Stimulated activated naive B cell treated with anti-CD40 and anti-IgM and Interleukin-4, amounts not matched to agents 10 μg/mL and 1 μg/mL and 100 μg/mL, for 72 hours (primary cell): ENCODE data around the gene SLC26A6.

Experiments used
- ATAC-seq, 2 donors: fragments of 150-1000 bp; cut with Tn5 transposase; replicated peaks; 2 replicates each; pipeline ENCODE4 v1.10.0; 2021; ENCODE audit warnings: moderate library complexity in 1 of 2
- DNase-seq: peaks from one replicate; pipeline ENCODE4 v3.0.0; 2021
- H3K27ac Mint-ChIP-seq: one replicate; pipeline ENCODE4 v1.8.0; 2022; ENCODE audit warnings: mild to moderate bottlenecking, mixed read lengths
- H3K27me3 Mint-ChIP-seq, 2 donors: one replicate each; pipeline ENCODE4 v1.8.0; 2022; ENCODE audit warnings: mixed read lengths in 2 of 2
- H3K36me3 Mint-ChIP-seq, 2 donors: one replicate each; pipeline ENCODE4 v1.8.0; 2022; ENCODE audit warnings: mixed read lengths in 2 of 2, mild to moderate bottlenecking in 1 of 2
- H3K4me1 Mint-ChIP-seq, 2 donors: one replicate each; pipeline ENCODE4 v1.8.0; 2022; ENCODE audit warnings: mixed read lengths in 2 of 2, mild to moderate bottlenecking in 1 of 2
- H3K4me3 Mint-ChIP-seq, 2 donors: one replicate each; pipeline ENCODE4 v1.8.0; 2022; ENCODE audit warnings: mild to moderate bottlenecking in 2 of 2, mixed read lengths in 2 of 2, moderate library complexity in 1 of 2
- H3K9me3 Mint-ChIP-seq, 2 donors: one replicate each; pipeline ENCODE4 v1.8.0; 2022; ENCODE audit warnings: mixed read lengths in 2 of 2, mild to moderate bottlenecking in 1 of 2

The SLC26A6 gene

DNA sequence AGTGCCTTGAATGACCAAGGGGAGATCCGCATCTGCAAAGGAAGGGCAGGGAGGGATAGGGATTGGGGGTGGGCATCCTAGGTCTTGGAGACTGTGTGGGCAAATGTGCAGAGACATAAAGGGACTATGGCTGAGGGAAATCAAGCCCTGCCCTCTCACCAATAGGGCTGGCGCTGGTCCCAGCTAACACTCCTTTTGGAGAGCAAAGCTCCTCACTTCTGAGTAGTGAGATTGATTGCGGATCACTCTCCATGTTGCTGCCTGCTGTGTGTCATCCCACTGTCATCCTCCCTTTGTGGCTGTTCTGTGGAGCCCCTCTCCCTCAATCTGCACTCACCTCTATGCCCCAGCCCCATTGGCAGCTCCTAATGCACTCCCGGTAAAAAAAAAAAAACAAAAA is 29.7 kb upstream of the SLC26A6 start:
- Mint-ChIP-seq H3K4me3 (peak overlapping the region in 1 of 2 donors; percentile 39), H3K36me3 (peaks cover 0 to 11% of the 10 kb centered on the region in 2 donors), H3K27ac (no peak overlapping the region), H3K4me1 (peaks cover 10 to 27% of the 10 kb centered on the region in 2 donors), H3K9me3 (no peaks in the 10 kb centered on the region), H3K27me3 (peaks cover 18 to 53% of the 10 kb centered on the region in 2 donors)
- DNase-seq (no peak), ATAC-seq (no peak)

DNA sequence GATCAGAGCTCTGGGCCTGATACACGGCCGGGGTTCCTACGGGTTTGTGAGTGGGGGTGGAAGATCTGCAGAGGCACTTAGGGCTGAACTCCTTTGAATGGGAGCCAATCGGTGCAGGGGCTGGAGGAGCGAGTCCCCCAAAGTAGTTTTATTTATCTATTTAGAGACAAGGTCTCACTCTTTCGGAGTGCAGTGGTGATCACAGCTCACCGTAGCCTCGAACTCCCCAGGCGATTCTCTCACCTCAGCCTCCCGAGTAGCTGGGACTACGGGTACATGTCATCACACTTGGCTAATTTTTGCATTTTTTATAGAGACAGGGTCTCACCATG is 29.0 kb upstream of the SLC26A6 start:
- Mint-ChIP-seq H3K36me3 (peaks cover 0 to 11% of the 10 kb centered on the region in 2 donors), H3K27me3 (peaks cover 25 to 59% of the 10 kb centered on the region in 2 donors), H3K4me1 (peaks cover 10 to 27% of the 10 kb centered on the region in 2 donors), H3K4me3 (peak overlapping the region; percentile 85 to 89), H3K27ac (no peak overlapping the region), H3K9me3 (no peaks in the 10 kb centered on the region)
- no peak for ATAC-seq
- no peak for DNase-seq

GRCh38 chr3:48663489-48664312 is 28.4 kb upstream of the SLC26A6 start:
- Mint-ChIP-seq H3K4me3 (peak overlapping the region; percentile 85 to 89), H3K36me3 (peaks cover 0 to 11% of the 10 kb centered on the region in 2 donors), H3K4me1 (peaks cover 10 to 27% of the 10 kb centered on the region in 2 donors), H3K27me3 (peaks cover 30 to 65% of the 10 kb centered on the region in 2 donors), H3K9me3 (no peaks in the 10 kb centered on the region), H3K27ac (peak overlapping the region; percentile 94)
- DNase-seq (peak; percentile 84), ATAC-seq (peak; percentile 89 to 90)

DNA sequence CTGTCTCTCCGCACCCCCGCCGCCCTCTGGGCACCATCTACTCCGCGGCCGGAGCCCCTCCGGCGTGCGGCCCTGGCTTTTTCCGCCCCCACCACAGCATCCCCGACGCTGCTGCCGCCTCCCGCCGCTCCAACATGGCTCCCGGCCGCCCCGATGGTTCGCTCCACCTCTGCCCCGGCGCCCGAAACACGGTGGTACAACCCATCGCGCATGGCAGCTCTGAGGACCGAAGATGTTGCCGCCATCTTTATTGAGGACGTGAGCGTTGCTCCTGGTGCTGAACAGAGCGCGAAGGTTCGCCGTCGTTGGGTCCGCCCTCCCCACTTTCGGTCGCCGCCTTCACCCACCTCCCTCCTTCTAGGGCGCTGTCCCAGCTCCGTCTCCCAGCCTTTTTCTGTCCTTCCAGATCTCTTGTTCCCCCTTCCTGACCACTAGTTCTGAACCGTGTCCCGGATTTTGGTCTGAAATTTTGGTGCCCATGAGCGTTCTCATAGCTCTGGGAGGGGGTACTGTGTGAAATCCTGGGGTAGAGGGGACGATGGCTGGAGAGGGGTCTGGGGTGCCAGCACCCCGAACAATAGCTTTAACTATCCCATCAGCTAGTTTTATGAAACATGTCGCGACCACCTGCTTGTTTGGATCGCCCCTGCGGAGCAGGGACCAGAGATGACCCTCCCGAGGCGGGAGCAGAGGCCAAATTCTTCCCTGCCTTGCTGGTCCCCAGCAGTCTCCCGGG is 27.7 kb upstream of the SLC26A6 start, which contains the start of gene CELSR3:
TSS of gene CELSR3 (minus strand) at position 134 of the 736 bp plus-strand sequence. CDS start 252 bp downstream, outside the sequence.
- Mint-ChIP-seq H3K4me3 (peak within 1 kb of the TSS; percentile 85 to 89), H3K27ac (peak within 1 kb of the TSS; percentile 94), H3K36me3 (peaks cover 0 to 11% of the 10 kb centered on the region in 2 donors), H3K9me3 (no peaks in the 10 kb centered on the region), H3K4me1 (peaks cover 10 to 27% of the 10 kb centered on the region in 2 donors), H3K27me3 (peaks cover 33 to 73% of the 10 kb centered on the region in 2 donors)
- peak; percentile 36 for DNase-seq
- ATAC-seq = peak; percentile 8 to 29

GRCh38 chr3:48662145-48662752 is 27.0 kb upstream of the SLC26A6 start:
- no peak overlapping the region for H3K27ac Mint-ChIP-seq
- peak overlapping the region; percentile 48 to 79 for H3K4me3 Mint-ChIP-seq
- DNase-seq = no peak
- peaks cover 40 to 80% of the 10 kb centered on the region in 2 donors for H3K27me3 Mint-ChIP-seq
- H3K4me1 Mint-ChIP-seq = peaks cover 10 to 30% of the 10 kb centered on the region in 2 donors
- peaks cover 0 to 11% of the 10 kb centered on the region in 2 donors for H3K36me3 Mint-ChIP-seq
- no peak for ATAC-seq
- H3K9me3 Mint-ChIP-seq = no peaks in the 10 kb centered on the region

DNA sequence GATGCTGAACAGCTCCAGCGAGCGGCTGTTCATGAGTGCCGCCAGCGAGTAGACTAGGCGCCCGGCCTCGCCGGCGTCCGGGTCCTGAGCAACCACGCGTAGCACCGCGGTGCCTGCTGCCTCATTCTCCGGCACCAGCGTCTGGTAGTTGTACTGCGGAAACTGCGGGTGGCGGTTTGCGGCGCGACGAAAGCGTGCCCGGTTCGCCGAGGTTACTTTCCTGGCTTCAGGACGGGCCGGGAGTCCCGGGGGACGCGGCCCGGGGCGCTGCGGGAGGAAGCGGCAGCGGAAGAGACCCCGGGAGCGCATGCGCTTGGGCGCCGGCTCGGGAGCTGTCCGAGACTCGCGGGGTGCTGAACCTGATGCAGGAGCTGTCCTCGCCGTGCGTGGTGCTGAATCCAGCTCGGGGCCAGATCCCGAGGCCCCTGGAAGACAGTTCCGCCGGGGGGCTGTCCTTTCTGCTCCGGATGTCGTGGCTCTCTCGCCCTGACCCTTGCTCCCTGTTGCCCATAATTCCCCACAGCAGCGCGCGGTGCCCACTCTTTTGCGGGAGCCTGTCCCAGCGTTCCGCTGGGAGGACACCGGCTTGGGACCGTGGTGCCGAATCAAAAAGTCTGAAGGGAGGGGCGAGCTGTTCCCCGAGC is 26.4 kb upstream of the SLC26A6 start:
- DNase-seq = peak; percentile 50
- H3K27ac Mint-ChIP-seq = no peak overlapping the region
- peaks cover 11 to 36% of the 10 kb centered on the region in 2 donors for H3K4me1 Mint-ChIP-seq
- H3K27me3 Mint-ChIP-seq = peaks cover 40 to 86% of the 10 kb centered on the region in 2 donors
- H3K9me3 Mint-ChIP-seq = no peaks in the 10 kb centered on the region
- peak overlapping the region; percentile 48 to 79 for H3K4me3 Mint-ChIP-seq
- peaks cover 0 to 11% of the 10 kb centered on the region in 2 donors for H3K36me3 Mint-ChIP-seq
- peak; percentile 18 to 29 for ATAC-seq

DNA sequence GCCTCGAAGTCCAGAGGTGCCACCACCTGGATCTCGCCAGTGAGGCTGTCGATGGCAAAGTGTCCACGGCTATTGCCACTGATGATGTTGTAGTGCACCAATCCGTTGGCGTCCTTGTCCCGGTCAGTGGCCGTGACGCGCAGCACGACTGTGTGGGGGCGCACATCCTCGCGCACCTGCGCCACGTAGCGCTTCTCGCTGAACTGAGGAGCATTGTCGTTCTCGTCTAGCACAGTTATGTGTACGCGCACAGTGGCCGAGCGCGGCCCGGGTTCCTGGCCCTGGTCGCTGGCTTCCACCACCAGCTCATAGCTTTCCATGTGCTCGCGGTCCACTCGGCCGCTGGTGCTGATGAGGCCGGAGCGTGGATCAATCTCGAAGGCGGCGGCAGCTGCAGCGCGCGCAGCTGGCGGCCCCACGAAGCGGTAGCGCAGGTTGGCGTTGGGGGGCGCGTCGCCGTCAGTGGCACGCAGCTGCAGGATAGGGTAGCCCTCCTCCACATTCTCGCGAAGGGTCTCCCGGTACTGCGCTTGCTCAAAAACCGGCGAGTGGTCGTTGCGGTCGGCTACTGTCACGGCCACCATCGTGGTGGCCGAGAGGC is 25.6 kb upstream of the SLC26A6 start:
- Mint-ChIP-seq H3K4me3 (peak overlapping the region; percentile 44 to 61), H3K36me3 (peaks cover 0 to 11% of the 10 kb centered on the region in 2 donors), H3K27me3 (peaks cover 40 to 87% of the 10 kb centered on the region in 2 donors), H3K27ac (no peak overlapping the region), H3K4me1 (peaks cover 12 to 39% of the 10 kb centered on the region in 2 donors), H3K9me3 (no peaks in the 10 kb centered on the region)
- ATAC-seq = no peak
- no peak for DNase-seq

DNA sequence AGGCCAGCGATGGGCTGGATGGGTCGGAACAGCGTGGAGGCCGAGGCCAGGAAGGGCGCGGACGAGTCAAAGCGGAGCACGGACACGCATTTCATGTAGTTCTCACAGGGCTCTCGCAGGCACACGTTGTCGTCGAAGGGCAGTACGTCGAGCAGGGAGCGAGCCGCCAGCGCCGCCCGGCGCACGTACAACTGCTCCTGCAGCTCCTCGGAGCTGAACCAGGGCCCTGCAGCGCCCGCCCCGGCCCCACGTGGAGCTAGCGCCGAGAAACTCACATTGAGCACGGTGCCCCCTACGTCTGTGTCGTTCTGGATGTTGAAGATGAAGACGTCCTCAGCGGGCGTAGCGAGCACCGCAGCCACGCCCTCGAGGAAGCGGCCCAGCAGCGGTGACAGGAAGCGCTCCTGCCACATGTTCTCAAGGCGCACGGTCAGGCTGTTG is 21.6 kb upstream of the SLC26A6 start:
- H3K4me3 Mint-ChIP-seq = peak overlapping the region; percentile 74 to 83
- H3K36me3 Mint-ChIP-seq = no peaks in the 10 kb centered on the region
- H3K4me1 Mint-ChIP-seq = peaks cover 7 to 27% of the 10 kb centered on the region in 2 donors
- H3K27ac Mint-ChIP-seq = peak overlapping the region; percentile 77
- no peaks in the 10 kb centered on the region for H3K9me3 Mint-ChIP-seq
- ATAC-seq (no peak), DNase-seq (no peak)
- H3K27me3 Mint-ChIP-seq = peaks cover 22 to 51% of the 10 kb centered on the region in 2 donors

DNA sequence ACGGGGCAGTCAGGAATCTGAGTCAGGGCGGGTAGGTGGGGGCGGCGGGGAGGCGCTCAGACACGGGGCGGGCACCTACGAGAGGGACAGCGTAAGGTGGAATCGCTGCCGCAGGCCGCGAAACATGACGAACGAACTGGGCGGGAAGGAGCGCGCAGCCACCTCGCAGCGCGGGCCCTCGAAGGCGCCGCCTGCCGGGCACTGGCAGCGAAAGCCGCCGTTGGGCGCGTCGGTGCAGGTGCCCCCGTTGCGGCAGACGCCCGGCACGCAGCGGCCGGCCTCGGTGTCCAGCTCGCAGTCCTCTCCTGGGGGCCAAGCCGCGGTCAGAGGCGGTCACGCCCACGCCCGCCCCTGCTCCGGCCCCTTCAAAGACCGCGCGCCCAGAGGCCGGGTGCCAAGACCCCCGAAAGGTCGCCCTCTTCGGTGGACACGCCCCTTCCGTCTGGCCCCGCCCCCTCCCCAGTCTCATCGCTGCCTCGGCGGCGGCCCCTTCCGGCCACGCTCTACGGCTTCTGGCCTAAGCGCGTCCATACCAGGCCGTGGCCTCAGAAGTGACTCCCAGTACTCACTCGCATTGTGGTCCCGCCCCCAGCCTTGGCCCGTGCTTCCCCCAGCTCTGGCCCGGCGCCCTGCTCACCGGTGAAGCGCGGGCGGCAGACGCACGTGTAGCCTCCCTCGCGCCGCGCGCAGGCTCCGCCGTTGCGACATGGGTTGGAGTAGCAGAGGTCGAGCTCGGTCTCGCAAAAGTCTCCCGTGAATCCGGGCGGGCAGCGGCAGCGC is 21.0 kb upstream of the SLC26A6 start:
- DNase-seq (peak; percentile 76), ATAC-seq (peak; percentile 82 to 84)
- Mint-ChIP-seq H3K9me3 (no peaks in the 10 kb centered on the region), H3K36me3 (no peaks in the 10 kb centered on the region), H3K4me3 (peak overlapping the region; percentile 74 to 83), H3K27ac (peak overlapping the region; percentile 77), H3K4me1 (peaks cover 7 to 22% of the 10 kb centered on the region in 2 donors), H3K27me3 (peaks cover 22 to 45% of the 10 kb centered on the region in 2 donors)

DNA sequence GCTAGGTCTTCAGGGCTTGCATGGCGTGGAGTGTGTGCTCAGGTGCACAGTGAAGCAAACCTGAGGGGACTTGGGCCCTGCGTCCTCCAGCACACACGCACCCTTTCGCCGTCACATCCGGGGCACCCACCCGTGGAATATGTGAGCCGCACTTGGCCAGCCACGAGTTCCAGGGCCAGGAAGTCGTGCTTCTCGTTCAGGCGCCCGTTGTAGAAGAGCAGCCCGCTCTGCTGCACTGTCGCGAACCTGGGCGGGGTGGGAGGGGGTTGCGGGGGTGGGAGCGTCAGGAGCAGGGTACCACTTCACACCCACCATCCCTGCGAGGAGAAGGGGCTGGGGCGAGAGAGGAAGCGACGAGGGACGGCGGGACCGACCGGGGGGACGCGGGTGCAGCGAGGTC is 20.3 kb upstream of the SLC26A6 start:
- ATAC-seq = peak; percentile 46 to 53
- H3K9me3 Mint-ChIP-seq = no peaks in the 10 kb centered on the region
- no peaks in the 10 kb centered on the region for H3K36me3 Mint-ChIP-seq
- H3K27ac Mint-ChIP-seq = no peak overlapping the region
- H3K4me1 Mint-ChIP-seq = peaks cover 7 to 22% of the 10 kb centered on the region in 2 donors
- peak overlapping the region; percentile 66 to 83 for H3K4me3 Mint-ChIP-seq
- peaks cover 22 to 41% of the 10 kb centered on the region in 2 donors for H3K27me3 Mint-ChIP-seq
- no peak for DNase-seq

DNA sequence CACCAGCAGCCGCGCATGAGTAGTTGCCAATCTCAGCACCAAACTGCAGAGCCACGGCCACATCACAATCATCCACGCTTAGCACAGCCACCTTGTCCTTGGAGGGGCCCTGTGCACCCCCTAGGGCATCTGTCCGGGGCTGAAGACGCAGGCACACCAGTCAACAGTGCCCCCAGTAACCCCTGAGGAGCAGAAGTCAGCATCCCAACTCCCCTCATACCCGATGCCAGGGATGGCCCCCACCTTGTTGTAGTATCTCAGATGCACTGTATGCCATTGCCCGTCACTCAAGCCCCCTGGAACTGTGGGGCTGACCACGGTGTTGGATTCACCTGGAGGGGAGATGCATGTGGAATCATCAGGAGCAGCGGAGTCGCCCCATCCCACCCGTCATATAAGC is 19.8 kb upstream of the SLC26A6 start:
- ATAC-seq (no peak), DNase-seq (no peak)
- no peaks in the 10 kb centered on the region for H3K9me3 Mint-ChIP-seq
- H3K4me3 Mint-ChIP-seq = peak overlapping the region; percentile 66 to 83
- H3K4me1 Mint-ChIP-seq = peaks cover 7 to 22% of the 10 kb centered on the region in 2 donors
- H3K27me3 Mint-ChIP-seq = peaks cover 22 to 36% of the 10 kb centered on the region in 2 donors
- no peaks in the 10 kb centered on the region for H3K36me3 Mint-ChIP-seq
- H3K27ac Mint-ChIP-seq = no peak overlapping the region

- ATAC-seq = no peak
- Mint-ChIP-seq H3K9me3 (no peaks in the 10 kb centered on the region), H3K4me3 (no peak overlapping the region), H3K27me3 (peaks cover 8 to 16% of the 10 kb centered on the region in 2 donors), H3K4me1 (peaks cover 9 to 22% of the 10 kb centered on the region in 2 donors), H3K27ac (peak overlapping the region; percentile 11), H3K36me3 (no peaks in the 10 kb centered on the region)
- no peak for DNase-seq
These were observed 17.9 kb upstream of the SLC26A6 start for GRCh38 chr3:48652923-48653715.
